HG03520 (cell line): ENCODE measurements around the gene GJB5.
"Not testable (repeated sequence)": the region's sequence is repeated elsewhere in the genome, so short reads cannot be mapped to it uniquely, and the experiment has no call there.

Experiments used
- ATAC-seq: cut with Tn5 transposase; IDR thresholded peaks from one replicate; pipeline ENCODE4 v1.9.1; 2021; ENCODE audit warnings: mild to moderate bottlenecking, moderate library complexity; ENCODE audit not compliant: unreplicated experiment

Gene GJB5

GRCh38 chr1:34773114-34773513, 18.3 kb downstream of the GJB5 start:
- not testable (repeated sequence) for ATAC-seq

GRCh38 chr1:34774957-34775356, 20.1 kb downstream of the GJB5 start:
- ATAC-seq = no peak

- no peak for ATAC-seq
Measured at GRCh38 chr1:34776911-34777310, 22.1 kb downstream of the GJB5 start.

DNA sequence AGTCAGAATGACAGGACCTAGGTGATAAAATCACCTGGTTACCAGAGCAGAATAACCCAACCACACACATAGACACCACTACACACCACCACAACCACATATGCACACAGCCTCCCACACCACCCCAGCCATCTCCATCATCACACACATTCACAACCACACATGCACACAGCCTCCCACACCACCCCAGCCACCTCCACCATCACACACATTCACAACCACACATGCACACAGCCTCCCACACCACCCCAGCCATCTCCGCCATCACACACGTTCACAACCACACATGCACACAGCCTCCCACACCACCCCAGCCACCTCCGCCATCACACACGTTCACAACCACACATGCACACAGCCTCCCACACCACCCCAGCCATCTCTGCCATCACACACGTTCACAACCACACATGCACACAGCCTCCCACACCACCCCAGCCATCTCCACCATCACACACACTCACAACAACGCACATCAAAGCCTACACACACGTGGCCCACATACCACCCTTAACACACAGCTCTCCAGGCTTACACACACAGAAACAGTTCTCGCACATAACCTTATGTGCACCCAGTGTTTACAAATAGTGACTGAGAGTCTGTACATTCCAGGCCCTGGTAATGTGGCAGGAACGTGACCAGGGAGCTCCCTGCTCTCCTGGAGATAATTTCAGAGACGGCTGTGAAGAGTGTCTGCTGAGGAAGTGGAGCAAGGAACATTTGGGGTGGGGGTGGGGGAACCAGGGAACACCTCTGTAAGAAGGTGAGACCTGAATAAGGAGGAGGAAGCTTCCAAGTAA, 22.9 kb downstream of the GJB5 start:
- ATAC-seq = no peak

DNA sequence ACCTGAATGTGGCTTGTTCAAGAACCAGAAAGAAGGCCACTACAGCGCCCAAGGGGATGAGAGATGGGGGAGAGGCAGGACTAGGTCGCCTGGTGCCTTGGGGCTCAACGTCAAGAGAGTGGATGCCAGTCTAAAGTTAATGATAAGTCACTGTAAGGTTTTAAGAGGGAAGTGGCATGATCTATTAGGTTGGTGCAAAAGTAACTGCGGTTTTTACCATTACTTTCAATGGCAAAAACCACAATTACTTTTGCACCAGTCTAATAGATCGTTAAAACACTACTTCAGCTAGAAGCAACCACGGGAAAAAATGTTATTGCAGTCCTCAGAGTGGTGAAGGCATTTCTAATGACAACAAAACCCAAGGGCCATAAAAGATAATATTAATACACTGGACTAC, 23.5 kb downstream of the GJB5 start:
- no peak for ATAC-seq

- ATAC-seq = no peak
Measured at GRCh38 chr1:34779005-34779404, 24.2 kb downstream of the GJB5 start.

GRCh38 chr1:34779526-34779925, 24.7 kb downstream of the GJB5 start:
- no peak for ATAC-seq

GRCh38 chr1:34779962-34780361, 25.1 kb downstream of the GJB5 start:
- ATAC-seq = no peak

DNA sequence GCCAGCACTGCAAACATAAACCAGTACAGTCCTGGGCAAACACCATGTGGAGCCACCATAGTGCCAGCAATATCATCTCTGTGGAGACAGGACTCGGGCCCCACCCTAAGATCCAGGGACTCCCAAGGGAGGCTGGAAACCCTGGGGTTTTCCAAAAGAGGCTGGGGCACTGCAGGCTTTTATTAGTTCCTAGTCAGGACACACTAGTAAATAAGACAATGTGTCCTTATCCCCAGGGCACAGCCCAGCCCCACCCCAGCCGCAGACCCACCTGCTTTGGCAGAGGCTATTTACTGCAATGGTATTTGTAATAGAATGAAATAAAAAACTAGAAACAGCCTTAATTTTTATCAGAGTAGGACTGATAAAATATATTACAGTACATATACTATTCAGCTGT, 25.7 kb downstream of the GJB5 start:
- no peak for ATAC-seq

DNA sequence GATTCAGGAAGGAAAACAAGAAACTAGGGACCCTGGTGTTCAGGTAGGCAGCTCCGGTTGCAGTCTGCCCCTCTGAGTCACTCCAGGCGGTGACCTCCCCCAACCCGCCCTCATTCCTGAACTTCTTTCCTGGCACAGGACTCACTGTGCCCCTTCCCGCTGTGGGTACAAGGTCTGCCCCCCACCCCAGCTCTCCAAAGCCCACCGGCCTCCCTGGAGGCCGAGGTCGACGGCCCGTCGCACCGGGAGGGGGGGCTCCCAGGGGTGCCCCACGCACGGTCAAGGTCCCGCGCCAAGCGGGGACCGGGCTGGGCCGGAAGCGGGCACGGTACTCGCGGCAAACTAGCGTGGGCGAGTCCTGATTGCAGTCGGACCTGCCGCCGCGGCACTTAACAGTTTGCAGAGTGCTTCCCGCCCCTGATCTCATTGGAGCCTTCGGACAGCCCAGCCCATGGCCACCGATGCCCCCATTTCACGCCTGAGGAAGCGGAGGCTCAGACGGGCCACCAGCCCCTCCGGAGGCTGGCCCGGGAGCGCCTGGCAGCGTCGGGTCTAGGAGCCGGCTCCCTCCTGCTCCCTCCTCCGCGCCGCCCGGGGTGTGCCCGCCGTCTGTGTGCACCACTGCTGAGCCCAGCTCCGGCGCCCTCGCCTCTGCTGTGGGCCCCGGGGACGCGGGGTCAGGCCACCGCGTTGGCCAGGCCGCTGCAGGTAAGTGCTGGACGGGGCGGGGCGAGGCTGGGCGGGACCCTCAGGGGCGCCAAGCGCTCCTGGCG, 26.4 kb downstream of the GJB5 start, which contains the start of gene GJB3:
GJB3 (plus strand) TSS at position 144 of the 773 bp plus-strand sequence. CDS start 3,549 bp downstream, outside the sequence.
- ATAC-seq = no peak

GRCh38 chr1:34781844-34782391, 27.1 kb downstream of the GJB5 start:
- ATAC-seq = no peak

- no peak for ATAC-seq
Measured at GRCh38 chr1:34784751-34785221, 29.9 kb downstream of the GJB5 start.

- ATAC-seq = no peak
Measured at GRCh38 chr1:34785231-34785874, 30.5 kb downstream of the GJB5 start.

DNA sequence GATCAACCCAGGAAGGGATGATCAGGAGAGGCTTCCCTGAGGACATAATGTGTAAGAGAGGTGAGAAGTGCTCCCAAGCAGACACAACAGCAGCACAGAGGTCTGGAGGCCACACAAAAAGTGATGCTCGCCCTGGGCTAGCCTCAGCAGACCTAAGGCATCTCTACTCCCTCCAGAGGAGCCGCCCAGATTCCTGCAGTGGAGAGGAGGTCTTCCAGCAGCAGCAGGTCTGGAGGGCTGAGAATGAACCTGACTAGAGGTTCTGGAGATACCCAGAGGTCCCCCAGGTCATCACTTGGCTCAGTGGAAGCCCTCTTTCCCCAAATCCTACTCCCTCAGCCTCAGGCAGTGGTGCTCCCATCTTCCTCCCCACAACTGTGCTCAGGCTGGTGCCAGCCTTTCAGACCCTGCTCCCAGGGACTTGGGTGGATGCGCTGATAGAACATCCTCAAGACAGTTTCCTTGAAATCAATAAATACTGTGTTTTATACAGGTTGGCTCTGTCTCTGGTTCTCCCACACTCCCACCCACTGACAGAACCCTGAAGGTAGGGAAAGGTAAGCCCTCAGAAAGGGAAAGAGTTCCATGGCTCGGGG, 31.1 kb downstream of the GJB5 start:
- ATAC-seq = no peak

- no peak for ATAC-seq
Measured at GRCh38 chr1:34786521-34787325, 31.9 kb downstream of the GJB5 start.

- no peak for ATAC-seq
Measured at GRCh38 chr1:34787461-34788420, 32.9 kb downstream of the GJB5 start.

DNA sequence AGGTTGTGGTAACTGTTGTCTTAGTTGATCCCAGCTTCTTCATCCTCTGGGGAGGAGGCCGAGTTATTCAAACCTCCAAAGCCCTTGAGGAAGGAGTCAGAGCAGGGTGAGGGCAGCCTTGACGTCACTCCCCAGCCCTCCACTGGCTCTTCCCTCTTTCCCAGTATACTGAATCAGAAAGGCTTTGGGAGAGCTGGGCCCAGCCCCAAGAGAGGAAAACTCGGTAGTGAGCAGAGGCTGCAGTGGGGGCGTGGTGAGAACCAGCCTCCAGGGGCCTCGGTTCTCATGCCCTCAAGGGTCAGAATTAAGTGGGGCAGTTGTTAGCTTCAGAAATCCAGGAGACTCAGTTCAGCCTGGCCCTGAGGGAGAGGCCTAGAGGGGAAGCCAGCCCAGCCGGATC, 36.1 kb downstream of the GJB5 start:
- ATAC-seq = no peak

DNA sequence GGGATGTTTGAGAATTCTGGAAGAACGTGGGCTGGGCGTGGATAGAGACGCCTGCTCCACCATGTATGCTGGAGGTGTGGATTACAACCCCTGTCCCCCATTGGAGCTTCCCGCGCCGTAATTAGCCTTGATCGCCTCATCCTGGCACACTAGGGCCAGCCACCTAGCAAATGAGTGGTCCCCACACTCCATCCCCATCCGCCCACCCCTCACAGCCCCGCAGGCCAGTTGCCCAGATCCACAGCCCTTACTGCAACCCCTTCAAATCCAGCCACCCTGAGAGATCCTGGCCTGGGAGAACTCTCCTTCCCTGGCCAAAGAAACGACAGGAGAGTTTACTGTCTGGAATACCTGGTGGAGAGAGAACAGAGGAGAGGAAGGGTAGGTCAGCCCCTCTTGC, 37.6 kb downstream of the GJB5 start:
- no peak for ATAC-seq
